GM21423 (cell line): ENCODE data around the gene SUCNR1.
"Not testable (repeated sequence)": the region's sequence is repeated elsewhere in the genome, so short reads cannot be mapped to it uniquely, and the experiment has no call there.

ENCODE experiments used
- ATAC-seq: cut with Tn5 transposase; IDR thresholded peaks from one replicate; pipeline ENCODE4 v1.9.1; 2021; ENCODE audit warnings: mild to moderate bottlenecking, moderate library complexity; ENCODE audit not compliant: unreplicated experiment

The SUCNR1 gene

GRCh38 chr3:151871639-151872468 is 1.6 kb upstream of the SUCNR1 start:
- peak; percentile 73 for ATAC-seq

DNA sequence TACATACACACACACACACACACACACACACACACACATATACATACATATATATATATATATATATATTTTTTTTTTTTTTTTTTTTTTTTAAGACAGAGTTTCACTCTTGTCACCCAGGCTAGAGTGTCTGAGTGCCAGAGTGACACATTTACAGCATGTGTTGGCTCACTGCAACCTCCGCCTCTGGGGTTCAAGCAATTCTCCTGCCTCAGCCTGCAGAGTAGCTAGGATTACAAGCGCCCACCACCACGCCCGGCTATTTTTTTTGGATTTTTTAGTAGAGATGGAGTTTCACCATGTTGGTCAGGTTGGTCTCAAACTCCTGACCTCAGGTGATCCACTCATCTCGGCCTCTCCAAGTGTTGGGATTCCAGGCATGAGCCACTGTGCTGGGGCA is 636 bp downstream of the SUCNR1 start:
- ATAC-seq, result not testable (repeated sequence)

DNA sequence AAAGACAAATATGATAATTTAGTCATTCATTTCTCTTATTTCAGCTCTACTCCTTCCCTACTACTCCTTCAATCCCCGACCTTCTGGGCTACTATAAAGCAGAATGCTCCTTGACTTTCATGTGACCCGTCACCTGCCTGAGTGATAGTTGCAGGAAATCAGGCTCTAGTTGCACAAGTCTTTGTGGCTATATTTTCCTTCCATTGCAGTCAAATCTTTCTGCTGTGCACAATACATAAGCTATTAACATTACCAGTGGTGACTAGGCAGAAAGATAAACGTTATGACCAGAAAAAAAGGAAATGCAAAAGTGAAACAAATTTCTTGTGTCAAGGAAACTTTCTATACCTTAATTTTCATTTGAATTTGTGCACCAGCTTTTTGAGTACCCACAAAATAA is 2.3 kb downstream of the SUCNR1 start:
- ATAC-seq, result peak; percentile 79

DNA sequence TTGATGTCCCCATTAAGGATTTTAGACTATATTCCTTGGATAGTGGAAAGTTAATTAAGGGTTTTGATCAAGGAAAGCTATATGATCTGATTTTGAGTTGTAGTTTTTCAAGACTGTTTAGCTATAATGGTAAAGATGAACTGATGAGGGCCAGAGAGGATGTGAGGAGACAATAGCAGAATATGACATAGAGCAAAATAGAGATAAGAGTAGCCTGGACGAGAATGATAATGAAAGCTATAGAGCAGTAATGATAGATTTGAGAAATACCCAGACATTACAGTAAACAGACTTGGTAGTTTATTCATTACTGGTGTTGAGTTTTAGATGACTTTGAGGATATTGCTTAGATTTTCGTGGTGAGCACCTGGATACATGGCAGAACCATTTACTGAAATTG is 3.8 kb downstream of the SUCNR1 start:
- ATAC-seq, result no peak

DNA sequence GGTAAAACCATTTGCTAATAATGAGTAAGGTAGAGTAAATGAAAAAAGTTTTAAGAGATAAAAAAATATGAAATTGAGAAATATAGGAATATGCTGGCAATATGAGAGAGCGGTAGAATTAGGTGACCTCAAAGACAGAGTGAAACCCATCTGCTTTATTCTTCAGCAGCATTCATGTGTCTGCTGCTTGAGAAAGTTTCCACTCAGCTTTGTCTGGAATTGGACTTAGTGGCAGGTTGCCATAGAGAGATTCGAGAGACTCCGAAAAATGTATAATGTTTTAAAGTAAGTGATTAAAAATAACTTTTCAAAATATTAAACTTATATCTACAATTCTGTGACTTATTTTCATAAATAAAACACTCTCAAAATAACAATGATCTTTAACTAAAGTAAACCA is 5.0 kb downstream of the SUCNR1 start:
- ATAC-seq, result no peak

- no peak for ATAC-seq
Observed at GRCh38 chr3:151879037-151879436, 5.6 kb downstream of the SUCNR1 start.

DNA sequence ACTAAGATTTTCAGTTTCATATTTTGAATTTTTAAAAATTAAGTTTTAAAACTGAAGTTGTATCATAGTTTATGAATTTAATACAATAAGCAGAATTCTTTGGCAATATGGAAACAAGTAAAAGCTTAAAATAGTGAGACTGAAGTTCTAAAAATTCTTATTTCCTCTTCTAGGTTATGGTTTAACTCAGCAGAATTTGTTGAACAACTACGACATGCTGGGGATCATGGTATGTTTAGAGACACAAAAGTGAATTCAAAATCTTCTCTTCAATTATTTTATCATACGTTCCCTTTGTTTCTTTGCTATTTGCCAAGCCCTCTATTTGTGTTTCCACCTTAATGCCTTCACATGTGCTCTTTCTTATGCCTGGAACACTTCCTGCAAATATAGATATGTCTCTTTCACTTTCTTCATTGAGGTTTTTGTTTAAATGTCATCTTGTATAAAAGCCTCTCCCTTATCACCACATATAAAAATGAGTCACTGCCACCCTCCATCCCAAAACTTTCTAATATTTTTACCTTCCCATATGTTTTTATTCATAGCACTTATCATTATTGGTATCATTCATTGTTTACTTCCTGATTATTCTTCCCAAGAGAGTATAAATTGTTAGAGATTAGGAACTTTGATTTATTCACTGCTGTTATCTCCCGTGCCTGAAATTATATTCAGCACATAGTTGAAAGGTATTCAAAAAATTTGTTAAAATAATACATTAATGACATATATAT is 6.4 kb downstream of the SUCNR1 start:
- peak; percentile 31 for ATAC-seq

- ATAC-seq, result no peak
Observed at GRCh38 chr3:151880416-151880690, 6.9 kb downstream of the SUCNR1 start.

- ATAC-seq, result no peak
Observed at GRCh38 chr3:151881137-151881536, 7.7 kb downstream of the SUCNR1 start.

GRCh38 chr3:151885397-151885796 is 12.0 kb downstream of the SUCNR1 start:
- not testable (repeated sequence) for ATAC-seq

GRCh38 chr3:151887450-151888211 is 14.2 kb downstream of the SUCNR1 start:
- not testable (repeated sequence) for ATAC-seq

DNA sequence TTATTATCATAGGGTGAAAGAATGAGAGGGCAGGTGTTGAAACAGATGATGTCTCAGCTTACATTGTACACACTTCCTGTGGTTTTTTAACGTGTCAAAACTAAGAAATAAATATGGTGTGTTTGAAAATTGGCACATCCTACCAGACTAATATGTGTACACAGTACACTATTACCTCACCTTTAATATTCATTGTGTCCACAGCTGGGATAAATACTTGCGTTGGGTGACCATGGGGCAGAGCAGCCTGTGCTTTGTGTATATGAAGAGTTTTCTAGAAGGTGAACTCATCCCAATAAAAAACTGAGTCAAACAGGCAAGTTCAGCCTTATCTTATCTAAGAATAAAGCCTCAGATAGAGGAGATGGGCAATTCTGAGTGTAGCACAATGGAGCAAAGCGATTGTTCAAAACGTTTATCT is 17.3 kb downstream of the SUCNR1 start:
- ATAC-seq, result peak; percentile 76

- no peak for ATAC-seq
Observed at GRCh38 chr3:151891721-151892120, 18.3 kb downstream of the SUCNR1 start.

- no peak for ATAC-seq
Observed at GRCh38 chr3:151894219-151894618, 20.8 kb downstream of the SUCNR1 start.

GRCh38 chr3:151895478-151896241 is 22.2 kb downstream of the SUCNR1 start:
- no peak for ATAC-seq

DNA sequence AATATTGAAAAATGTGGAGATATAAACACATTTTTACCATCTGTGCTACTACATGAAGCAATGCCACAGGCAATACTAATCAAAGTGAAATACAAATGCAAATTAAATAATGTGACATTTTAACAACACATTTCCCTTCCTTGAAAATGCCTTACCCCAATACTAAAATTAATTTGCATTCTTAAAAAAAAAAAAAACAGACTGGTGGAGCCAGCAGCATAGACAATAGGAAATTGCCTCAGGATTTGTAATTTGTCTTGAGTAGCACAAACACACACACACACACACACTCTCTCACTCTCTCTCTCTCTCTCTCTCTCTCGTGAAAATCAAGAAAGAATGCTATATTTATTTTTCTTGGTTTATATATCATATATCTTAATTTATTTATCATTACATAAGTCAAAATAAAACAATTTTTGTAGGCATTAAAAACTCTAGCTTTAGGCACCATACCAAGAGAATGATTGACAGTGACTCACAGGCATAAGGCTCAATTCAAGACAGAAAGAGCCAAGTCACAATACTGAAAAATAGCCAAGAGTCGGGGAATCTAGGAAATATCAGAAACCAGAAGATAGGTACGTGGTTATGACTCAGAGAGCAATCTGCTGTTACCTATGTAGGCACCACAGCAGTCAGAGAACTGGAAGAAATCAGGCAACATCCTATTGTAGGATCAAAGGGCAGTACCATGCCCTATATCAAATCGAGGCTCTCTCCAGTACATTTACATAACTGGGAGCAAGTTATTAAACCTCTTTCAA is 23.0 kb downstream of the SUCNR1 start:
- no peak for ATAC-seq

DNA sequence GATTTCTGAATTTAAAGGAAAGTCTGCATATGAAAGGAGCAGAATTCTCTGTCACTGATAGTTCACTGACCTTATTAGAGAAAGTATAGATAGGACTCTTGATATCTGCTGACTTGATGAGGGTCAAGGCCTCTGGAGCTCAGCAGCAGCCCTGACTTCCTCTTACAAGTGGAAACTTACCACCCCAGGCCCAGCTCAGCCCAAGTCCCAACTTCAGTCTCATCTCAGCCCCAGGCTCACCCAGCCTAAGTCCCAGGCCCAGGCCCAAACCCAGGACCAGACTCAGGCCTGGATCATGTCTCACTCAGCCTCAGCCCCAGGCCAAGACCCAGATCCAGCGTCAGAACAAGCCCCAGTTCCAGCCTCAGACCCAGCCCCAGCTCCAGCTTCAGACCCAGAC is 24.7 kb downstream of the SUCNR1 start:
- not testable (repeated sequence) for ATAC-seq

- not testable (repeated sequence) for ATAC-seq
Observed at GRCh38 chr3:151898564-151899261, 25.3 kb downstream of the SUCNR1 start.

DNA sequence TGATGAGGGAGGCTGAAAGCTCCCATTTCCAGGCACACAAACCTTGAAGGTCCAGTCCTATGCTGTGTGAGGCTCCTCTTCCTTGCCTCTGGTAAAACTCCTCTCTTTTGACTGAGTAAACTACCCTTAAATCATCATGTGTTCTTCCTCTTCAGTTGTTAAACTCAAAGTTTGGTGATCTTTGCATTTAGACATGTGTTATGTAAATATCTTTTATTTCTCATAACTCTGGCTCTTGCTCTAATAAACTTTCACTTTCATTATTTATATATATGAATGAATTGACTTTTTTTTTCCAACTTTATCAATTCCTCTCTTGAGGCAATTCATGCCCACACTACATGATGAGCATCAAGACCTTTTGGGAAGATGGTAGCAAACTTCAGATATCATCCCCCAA is 26.6 kb downstream of the SUCNR1 start:
- no peak for ATAC-seq

DNA sequence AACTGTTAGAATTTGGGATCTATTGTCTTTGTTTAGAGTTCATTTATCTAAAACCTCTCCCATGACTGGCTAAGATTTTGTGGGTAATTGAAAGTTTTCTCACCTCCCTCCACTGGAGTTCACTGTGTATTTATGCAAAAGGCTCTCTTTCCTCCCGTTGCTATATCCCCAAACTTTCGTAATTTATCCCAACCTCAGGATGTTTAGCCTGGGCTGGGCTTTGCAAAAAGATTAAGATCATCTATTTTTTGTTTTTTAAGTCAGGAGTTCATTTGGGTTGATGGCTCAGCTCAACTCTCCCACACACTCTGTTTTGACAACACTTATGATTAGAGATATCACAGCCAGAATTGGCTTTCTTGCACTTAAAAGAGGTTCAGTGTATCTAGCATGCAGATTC is 27.0 kb downstream of the SUCNR1 start:
- ATAC-seq, result no peak
